Measurements from ENCODE around the gene OPCML.

Gene OPCML

DNA sequence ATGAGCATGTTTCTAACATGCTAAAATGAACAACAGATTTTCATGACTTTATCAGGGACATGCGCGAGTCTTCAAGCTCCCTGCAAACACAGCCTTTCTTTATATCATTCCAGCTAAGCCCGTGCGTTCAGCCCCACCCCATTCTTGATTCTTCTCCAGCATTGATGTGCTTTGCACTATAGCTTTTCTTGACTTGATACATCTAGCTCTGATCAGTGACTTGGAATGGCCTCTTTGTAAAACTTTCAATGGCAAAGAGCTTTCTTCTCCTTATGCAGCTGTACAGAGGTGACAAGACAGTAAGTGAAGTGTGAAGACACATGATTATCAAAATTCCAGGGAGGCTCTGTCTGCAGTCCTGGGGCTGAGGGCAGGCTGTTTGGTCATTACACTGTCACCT lies 561.0 kb downstream of the OPCML start:
- no peak for DNase-seq

DNA sequence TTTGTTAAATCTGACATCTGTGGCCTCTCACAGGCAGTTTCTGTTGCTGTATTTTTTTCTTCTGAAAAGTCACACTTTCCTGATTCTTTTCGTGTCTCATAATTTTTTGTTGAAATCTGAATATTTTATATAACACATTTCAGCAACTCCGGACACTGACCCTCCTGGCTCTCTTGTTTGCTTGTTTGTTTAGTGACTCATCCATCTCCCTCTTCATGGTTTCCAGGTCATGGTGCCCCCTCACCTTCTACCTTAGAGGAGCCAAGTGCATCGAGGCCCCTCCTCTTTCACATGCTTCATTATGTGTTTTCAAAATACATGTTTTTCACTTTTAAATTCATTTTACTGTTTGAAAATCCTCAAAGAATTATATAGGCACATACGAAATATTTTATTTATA lies 562.4 kb downstream of the OPCML start:
- no peak for DNase-seq

- DNase-seq: no peak
Measured at GRCh38 chr11:132962041-132962440, 570.3 kb downstream of the OPCML start.

DNA sequence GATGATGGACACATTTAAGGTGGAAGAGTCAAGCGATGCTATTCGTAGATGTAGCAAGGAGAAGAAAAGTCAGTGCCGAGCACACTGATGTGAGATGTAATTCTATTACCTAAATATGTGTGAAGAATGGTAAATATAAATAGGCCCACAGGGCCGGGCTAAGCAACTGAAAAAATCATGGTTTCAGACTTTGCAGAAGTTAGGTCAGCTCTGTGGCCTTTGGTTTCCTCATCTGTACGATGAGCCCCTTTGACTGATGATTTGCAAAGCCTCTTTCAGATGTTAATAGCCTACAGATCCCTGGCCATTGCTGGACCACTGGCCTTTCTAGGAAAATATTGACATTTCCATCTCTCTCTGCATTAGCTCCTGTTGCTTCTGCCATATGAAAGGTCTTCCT lies 570.8 kb downstream of the OPCML start:
- no peak for DNase-seq

DNA sequence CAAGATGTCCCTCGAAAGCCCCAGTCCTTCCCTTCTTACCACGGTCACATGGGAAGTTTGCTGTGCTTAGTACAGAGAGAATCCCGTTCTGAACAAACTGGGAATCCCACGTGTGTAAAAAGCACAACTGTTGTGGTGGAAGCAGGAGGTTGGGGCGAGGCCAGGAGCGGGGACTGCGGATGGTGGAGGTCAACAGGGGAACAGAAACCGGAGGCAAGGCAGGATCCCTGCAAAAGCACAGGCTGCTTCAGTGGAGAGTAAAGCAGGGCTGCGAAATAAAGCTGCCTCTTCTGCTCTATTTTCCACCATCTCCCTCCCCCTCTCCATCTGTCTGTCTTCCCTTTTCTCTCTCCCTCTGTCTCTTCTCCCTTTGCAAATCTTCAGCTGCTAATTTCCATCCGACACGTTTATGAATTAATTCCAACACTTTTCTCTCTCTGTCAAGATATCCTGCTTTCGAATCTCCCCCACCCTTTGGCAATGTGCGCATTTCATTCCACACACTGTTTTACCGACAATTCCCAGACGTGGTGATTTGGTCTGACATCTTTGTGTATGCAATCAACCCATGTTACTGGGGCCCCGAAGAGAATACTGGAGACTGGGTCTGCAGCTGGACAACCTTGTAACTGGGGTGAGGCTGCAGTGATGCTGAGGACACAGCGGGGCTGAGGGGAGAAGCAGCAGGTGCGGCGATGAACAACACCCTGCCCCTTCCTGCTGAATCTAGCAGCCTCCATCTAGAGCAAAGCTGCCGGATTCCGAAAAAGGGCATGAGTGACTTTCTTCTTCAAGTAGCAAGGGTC lies 571.8 kb downstream of the OPCML start:
- DNase-seq: no peak

GRCh38 chr11:132959693-132960092 lies 572.6 kb downstream of the OPCML start:
- no peak for DNase-seq

GRCh38 chr11:132957881-132958280 lies 574.4 kb downstream of the OPCML start:
- DNase-seq: no peak

GRCh38 chr11:132948252-132948651 lies 584.0 kb downstream of the OPCML start:
- DNase-seq: no peak

- DNase-seq: no peak
Measured at GRCh38 chr11:132944569-132944944, 587.7 kb downstream of the OPCML start.

GRCh38 chr11:132943706-132944568 lies 588.4 kb downstream of the OPCML start:
- DNase-seq: no peak

GRCh38 chr11:132943357-132943705 lies 589.0 kb downstream of the OPCML start:
- no peak for DNase-seq

DNA sequence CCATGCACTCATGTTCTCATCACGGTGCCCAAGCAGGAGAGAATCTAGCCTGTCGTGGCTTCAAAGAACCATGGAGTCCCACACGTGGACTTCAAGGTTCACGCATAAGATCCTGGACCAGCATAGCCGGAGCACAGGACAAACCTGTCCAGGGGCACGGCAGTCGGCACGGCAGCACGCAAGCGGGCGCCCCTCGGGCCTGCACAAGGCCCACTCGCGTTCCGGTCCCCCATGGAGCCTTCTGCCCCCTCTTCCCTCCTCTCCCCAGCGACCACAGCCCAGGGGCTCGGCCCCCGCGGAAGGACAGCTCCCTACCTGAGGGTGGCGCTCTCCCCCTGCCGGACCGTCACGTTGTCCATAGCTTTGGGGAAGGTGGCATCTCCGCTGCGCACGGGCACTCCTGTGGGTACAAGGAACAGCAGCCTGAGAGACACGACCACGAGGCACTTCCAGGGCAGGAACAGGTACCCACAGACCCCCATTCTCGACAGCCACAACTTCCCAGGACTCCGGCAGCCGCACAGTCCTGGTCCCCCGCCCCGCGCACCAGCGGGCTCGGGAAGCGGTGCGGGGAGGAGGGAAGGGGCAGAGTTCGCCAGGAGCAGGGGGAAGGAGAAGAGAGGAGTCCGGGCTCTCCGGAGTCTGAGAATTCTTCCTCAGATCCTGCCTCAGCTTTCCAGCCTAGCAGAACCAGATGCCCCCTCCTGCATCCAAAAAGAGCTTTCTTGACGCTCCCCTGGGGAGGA lies 589.5 kb downstream of the OPCML start:
- no peak for DNase-seq

DNA sequence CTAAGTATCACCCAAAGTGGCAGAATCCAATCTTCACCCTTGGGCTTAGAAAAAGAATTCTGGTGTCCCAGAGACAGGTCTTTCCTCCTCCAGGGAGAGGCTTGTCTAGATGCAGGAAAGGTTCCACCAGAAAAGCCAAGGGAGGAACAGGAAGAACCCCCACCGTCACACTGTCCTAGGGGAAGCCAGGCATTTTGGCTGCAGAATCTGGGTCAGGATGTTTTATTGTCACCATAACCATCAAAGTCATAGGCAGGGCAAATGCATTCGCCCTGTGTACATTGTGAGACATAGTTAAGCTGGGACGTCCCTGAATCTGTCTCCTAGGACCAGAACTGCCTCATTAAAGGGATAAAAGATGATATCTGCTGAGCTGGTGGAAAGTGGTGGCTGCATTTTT lies 590.5 kb downstream of the OPCML start:
- no peak for DNase-seq

- no peak for DNase-seq
Measured at GRCh38 chr11:132941024-132941646, 591.2 kb downstream of the OPCML start.

DNA sequence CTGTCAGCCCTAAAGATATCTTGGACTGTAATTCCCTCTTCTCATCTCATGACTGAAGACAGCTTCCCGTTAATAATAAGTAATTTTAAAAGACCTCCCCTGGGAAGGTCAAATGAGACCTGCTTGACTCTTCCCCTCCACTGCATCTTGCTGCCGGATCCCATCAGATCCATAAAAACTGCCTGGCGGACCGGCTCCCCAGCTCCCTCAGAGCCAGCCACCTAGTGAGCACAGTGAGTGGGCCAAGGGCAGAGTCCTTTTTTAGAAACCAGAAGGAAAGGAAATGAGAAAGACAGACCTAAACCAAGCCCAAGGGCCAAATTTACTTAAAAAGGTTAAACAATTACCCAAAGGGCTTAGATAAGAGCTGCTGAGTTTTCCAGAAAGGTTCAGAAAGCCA lies 595.3 kb downstream of the OPCML start:
- DNase-seq: no peak

DNA sequence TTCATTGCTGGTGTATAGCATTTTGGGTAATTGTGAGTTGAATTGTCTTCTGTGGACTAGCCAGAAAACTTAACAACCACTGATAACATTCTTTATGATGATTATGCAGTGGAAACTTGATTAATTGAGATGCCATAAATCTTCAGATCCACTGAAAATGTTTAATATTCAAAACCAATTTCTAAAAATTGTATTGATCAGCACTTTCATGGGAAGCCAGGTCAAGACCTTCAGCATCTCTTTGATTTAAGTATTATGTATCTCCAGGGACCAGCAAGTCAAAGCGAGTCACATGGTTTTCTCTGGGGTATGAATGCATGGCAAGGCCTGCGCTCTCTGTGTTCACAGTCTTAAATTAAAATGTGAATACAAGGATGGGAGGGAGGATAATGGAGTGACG lies 596.9 kb downstream of the OPCML start:
- DNase-seq: no peak

DNA sequence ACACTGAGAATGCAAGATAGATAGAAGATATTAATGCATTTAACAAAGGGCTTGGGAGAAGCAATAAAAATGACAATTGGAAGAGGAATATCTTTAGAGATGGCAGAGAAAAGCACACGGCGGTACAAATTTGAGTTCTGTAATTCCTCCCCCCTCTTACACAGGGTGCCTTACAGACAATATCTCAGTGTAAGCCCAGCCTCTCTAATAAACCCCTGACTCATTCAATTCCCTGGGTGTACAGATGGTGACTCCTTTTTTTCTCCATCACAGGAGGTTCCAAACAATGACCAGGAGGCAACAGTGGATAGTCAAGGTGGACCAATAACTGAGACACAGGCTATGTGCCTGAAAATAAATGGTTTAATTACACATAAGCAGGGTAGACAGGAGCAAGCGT lies 598.6 kb downstream of the OPCML start:
- DNase-seq: no peak

DNA sequence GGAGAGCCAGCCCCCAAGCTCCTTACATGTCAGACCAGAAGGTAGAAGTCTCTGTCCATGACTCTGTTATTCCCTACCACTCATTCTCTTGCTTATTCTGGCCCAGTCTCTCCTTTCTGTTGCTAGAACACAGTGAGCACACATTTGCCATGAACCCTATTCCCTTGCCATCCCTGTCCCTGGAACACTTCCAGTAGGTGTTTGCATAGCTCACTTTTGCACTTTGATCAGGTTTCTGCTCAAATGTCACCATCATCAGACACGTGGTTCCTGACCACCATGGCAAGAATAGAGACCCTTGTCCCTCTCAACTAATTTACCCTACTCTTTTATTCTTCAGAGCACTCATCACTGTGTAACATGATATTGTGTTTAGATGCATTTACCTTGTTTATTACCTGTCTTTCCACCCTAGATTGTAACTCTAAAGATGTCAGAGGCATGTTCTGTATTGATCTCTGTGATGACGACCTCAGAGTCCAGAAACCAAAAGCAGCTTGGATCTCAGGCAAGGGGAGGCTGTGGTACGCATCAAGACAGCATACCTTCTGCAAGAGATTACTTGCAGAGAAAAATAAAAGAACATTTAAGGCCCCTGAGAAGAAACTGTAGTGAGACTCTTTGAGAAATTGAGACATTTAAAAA lies 606.4 kb downstream of the OPCML start:
- DNase-seq: no peak

GRCh38 chr11:132921597-132921996 lies 610.7 kb downstream of the OPCML start:
- no peak for DNase-seq

GRCh38 chr11:132920451-132921096 lies 611.7 kb downstream of the OPCML start:
- no peak for DNase-seq

- no peak for DNase-seq
Measured at GRCh38 chr11:132914600-132914999, 617.7 kb downstream of the OPCML start.

- no peak for DNase-seq
Measured at GRCh38 chr11:132913886-132914285, 618.4 kb downstream of the OPCML start.
